Stimulated activated CD4-positive, alpha-beta T cell treated with anti-CD3 and anti-CD28 coated beads, Interleukin-12 subunit alpha, Interleukin-12 subunit beta, amount 100 ng/mL, for 48 hours (primary cell): ENCODE measurements around the gene RNF31.
A peak's percentile ranks its signal among the peaks of the same experiment; 100 is the strongest.

Experiments
- DNase-seq, 3 donors: peaks; one replicate each; pipeline ENCODE4 v3.0.0-alpha.2; 2020; ENCODE audit warnings: low read depth in 2 of 3, low spot score in 1 of 3

The RNF31 gene

GRCh38 chr14:24116128-24116814 is 31.0 kb upstream of the RNF31 start:
- no peak for DNase-seq

- DNase-seq = no peak
Measured at GRCh38 chr14:24117179-24117578, 30.1 kb upstream of the RNF31 start.

- no peak for DNase-seq
Measured at GRCh38 chr14:24119691-24120090, 27.6 kb upstream of the RNF31 start.

GRCh38 chr14:24121210-24121609 is 26.1 kb upstream of the RNF31 start:
- DNase-seq = no peak

GRCh38 chr14:24122416-24122815 is 24.9 kb upstream of the RNF31 start:
- DNase-seq = no peak

- DNase-seq = no peak
Measured at GRCh38 chr14:24122898-24123297, 24.4 kb upstream of the RNF31 start.

- DNase-seq = no peak
Measured at GRCh38 chr14:24123424-24124417, 23.6 kb upstream of the RNF31 start.

- DNase-seq = no peak
Measured at GRCh38 chr14:24126939-24127338, 20.4 kb upstream of the RNF31 start.

GRCh38 chr14:24127673-24128072 is 19.6 kb upstream of the RNF31 start:
- DNase-seq = no peak

- no peak for DNase-seq
Measured at GRCh38 chr14:24129410-24129998, 17.8 kb upstream of the RNF31 start.

- no peak for DNase-seq
Measured at GRCh38 chr14:24130380-24130716, 16.9 kb upstream of the RNF31 start, which contains the start of gene FITM1. Gene FITM1 (plus strand): TSS chr14:24130659. CDS start chr14:24131564, 905 bp downstream.

- no peak for DNase-seq
Measured at GRCh38 chr14:24130717-24131548, 16.4 kb upstream of the RNF31 start.

GRCh38 chr14:24131549-24131966 is 15.7 kb upstream of the RNF31 start:
- no peak for DNase-seq

- no peak for DNase-seq
Measured at GRCh38 chr14:24132061-24132685, 15.1 kb upstream of the RNF31 start.

- no peak for DNase-seq
Measured at GRCh38 chr14:24132976-24133375, 14.3 kb upstream of the RNF31 start.

GRCh38 chr14:24133735-24134134 is 13.6 kb upstream of the RNF31 start:
- no peak for DNase-seq

GRCh38 chr14:24135584-24135833 is 11.8 kb upstream of the RNF31 start:
- DNase-seq = no peak

- DNase-seq = peak; percentile 92 to 97 (median 93)
Measured at GRCh38 chr14:24135834-24136683, 11.2 kb upstream of the RNF31 start, which contains the start of gene PSME1. Gene PSME1 (plus strand): TSS chr14:24136194. CDS start chr14:24136263, 69 bp downstream.

GRCh38 chr14:24136684-24137528 is 10.4 kb upstream of the RNF31 start:
- DNase-seq = no peak
